ENCODE measurements around the gene RRP36. TPM values are rescaled to one million over a fixed set of nuclear protein-coding genes. Genes with fewer than 3 reads are reported as not detected.

Gene RRP36
- total and polyA plus RNA-seq, 9 of the 15 experiments (the other 6 are each of a cell fraction or from before 2014, with no cell fraction given), result 27.6 to 150 (median 114) TPM

GRCh38 chr6:43014434-43014909 lies 7.0 kb upstream of the RRP36 start (continued):
- TF ChIP-seq ZNF277 (CRISPR knock-in tag; IDR thresholded peaks at IDR 0.05; ENCODE audit: borderline replicate concordance) (no peak), FIP1L1 (IDR thresholded peaks at IDR 0.05; ENCODE audit: low read depth, low read length, poor library complexity, severe bottlenecking) (no peak), SNIP1 (IDR thresholded peaks at IDR 0.05; ENCODE audit: low read depth) (no peak), MLLT1 (IDR thresholded peaks at IDR 0.05) (peak; percentile 72 to 84; a peak in 2 of 4 replicates), COPS2 (conservative IDR thresholded peaks at IDR 0.05) (no peak), ZNF318 (IDR thresholded peaks at IDR 0.05; ENCODE audit: borderline replicate concordance in 1 of 2, low read depth in 1 of 2) (no peak), ARID3A (IDR thresholded peaks at IDR 0.05; ENCODE audit: borderline replicate concordance, low read depth, low read length) (no peak), ZNF518B (CRISPR knock-in tag; IDR thresholded peaks at IDR 0.05) (no peak), ZBTB17 (CRISPR knock-in tag; IDR thresholded peaks at IDR 0.05) (no peak), MIER1 (IDR thresholded peaks at IDR 0.05; ENCODE audit: low read depth) (peak; percentile 62; the same call in 1 of the 2 replicates)

Data from K562 (cell line).